Esophagus squamous epithelium (tissue), 4 donors: ENCODE results near the gene TMEM63B.

Source experiments
- POLR2A ChIP-seq, 4 donors: fragments of 450-650 bp; IDR thresholded peaks; one replicate each; pipeline ENCODE4 v1.6.1; 2017; ENCODE audit warnings: antibody characterized with exemption in 4 of 4, mild to moderate bottlenecking in 4 of 4, moderate library complexity in 3 of 4
- TF ChIP-seq, protein P1 (sequence below), 6 experiments: fragments of 450-650 bp in 4 of 6; fragments of 200-600 bp in 2 of 6; sonication (generic) in 2 of 6; IDR thresholded peaks; one replicate each; pipeline ENCODE4 v1.5.1; 2016 to 2019; ENCODE audit warnings: antibody characterized with exemption in 6 of 6, mild to moderate bottlenecking in 4 of 6, moderate library complexity in 4 of 6

DNA sequence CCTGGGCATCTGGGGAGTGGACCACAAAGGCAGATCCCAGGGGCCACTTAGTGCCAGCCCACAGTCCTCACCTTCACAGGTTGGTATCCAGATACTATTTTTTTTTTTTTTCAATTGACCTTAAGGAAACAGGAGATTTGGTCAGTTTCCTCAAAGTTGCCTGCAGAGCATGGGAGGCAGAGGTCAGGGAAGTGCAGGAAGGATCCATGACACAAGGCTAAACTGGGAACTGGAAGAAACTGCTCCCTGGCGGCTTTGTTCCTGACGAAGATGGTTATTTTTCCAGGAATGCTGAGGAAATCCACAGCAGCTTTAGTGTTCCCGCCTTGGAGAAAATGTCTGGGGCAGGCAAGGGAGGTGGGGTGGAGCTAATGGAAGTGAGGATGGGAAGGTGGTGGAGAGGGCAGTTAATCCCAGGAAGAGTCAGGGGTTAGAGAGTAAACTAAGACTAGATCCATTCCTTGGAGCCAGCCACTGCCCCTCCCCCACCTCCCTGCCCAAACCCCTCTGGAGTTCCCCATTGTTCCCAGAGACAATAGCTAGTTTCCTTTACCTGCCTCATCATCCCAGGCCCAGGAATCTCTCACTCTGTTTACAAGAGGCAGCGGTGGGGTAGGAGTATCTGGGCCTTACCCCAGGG lies 75.1 kb downstream of the TMEM63B start:
- TF ChIP-seq, protein P1, sequence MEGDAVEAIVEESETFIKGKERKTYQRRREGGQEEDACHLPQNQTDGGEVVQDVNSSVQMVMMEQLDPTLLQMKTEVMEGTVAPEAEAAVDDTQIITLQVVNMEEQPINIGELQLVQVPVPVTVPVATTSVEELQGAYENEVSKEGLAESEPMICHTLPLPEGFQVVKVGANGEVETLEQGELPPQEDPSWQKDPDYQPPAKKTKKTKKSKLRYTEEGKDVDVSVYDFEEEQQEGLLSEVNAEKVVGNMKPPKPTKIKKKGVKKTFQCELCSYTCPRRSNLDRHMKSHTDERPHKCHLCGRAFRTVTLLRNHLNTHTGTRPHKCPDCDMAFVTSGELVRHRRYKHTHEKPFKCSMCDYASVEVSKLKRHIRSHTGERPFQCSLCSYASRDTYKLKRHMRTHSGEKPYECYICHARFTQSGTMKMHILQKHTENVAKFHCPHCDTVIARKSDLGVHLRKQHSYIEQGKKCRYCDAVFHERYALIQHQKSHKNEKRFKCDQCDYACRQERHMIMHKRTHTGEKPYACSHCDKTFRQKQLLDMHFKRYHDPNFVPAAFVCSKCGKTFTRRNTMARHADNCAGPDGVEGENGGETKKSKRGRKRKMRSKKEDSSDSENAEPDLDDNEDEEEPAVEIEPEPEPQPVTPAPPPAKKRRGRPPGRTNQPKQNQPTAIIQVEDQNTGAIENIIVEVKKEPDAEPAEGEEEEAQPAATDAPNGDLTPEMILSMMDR (IDR thresholded peaks at IDR 0.05), result no peak
- no peak for TF ChIP-seq POLR2A (IDR thresholded peaks at IDR 0.05)
